ENCODE results near the gene EED. TPM values are rescaled to one million over a fixed set of nuclear protein-coding genes. Genes with fewer than 3 reads are reported as not detected.

Gene EED
- polyA plus RNA-seq, 3 donors: 2.3 to 17.8 (median 5.1) TPM

GRCh38 chr11:86265194-86265593 is 20.6 kb downstream of the EED start:
- H3K4me1 ChIP-seq (ENCODE audit: control insufficient read depth in 1 of 2, insufficient read depth in 2 of 2, low read length in 2 of 2): no peaks in the 10 kb centered on the region
- Mint-ChIP-seq H3K27me3 (ENCODE audit: low read depth in 3 of 3) (no peaks in the 10 kb centered on the region), H3K36me3 (peaks cover 48 to 71% of the 10 kb centered on the region in 2 donors), H3K4me1 (no peaks in the 10 kb centered on the region), H3K27ac (no peak overlapping the region), H3K4me3 (no peak overlapping the region), H3K9me3 (peaks cover 0 to 4% (median 0%) of the 10 kb centered on the region in 7 donors)
- intact Hi-C loops (cut with micrococcal nuclease): no loop called here
- H3K36me3 ChIP-seq (replicated peaks in 1 of 2; ENCODE audit: control insufficient read depth in 1 of 2, insufficient read depth in 2 of 2, low read length in 2 of 2): peaks cover 67 to 87% of the 10 kb centered on the region in 2 donors
- peaks cover 19% of the 10 kb centered on the region for H4K20me1 ChIP-seq (ENCODE audit: insufficient read depth, low read length)
- H3K9me3 ChIP-seq (replicated peaks in 1 of 2; ENCODE audit: control insufficient read depth in 1 of 2, insufficient read depth in 1 of 2, low read length in 2 of 2): no peaks in the 10 kb centered on the region
- no peak for DNase-seq
- no peak overlapping the region for H3K4me2 ChIP-seq (replicated peaks; ENCODE audit: extremely low read depth, low read length, poor library complexity, severe bottlenecking)
- no peak overlapping the region for H2AFZ ChIP-seq (ENCODE audit: insufficient read depth, low read depth, low read length, poor library complexity, severe bottlenecking)
- H3K9ac ChIP-seq (ENCODE audit: insufficient read depth, low read length, poor library complexity, severe bottlenecking): no peak overlapping the region
- H3K79me2 ChIP-seq (ENCODE audit: insufficient read depth, low read length): peaks cover 9% of the 10 kb centered on the region
- no peak overlapping the region for H3K4me3 ChIP-seq (replicated peaks in 1 of 3; ENCODE audit: low read depth in 2 of 3, low read length in 3 of 3)
- H3K27me3 ChIP-seq (ENCODE audit: control insufficient read depth in 2 of 2, insufficient read depth in 2 of 2, low read length in 2 of 2): no peaks in the 10 kb centered on the region
- no peak for TF ChIP-seq CTCF (IDR thresholded peaks at IDR 0.05)
- no peak overlapping the region for H3K27ac ChIP-seq (ENCODE audit: low read depth in 1 of 2, low read length in 2 of 2)

GRCh38 chr11:86269645-86270044 is 25.1 kb downstream of the EED start:
- H3K9me3 Mint-ChIP-seq: peaks cover 0 to 2% (median 0%) of the 10 kb centered on the region in 7 donors
- Histone ChIP-seq H3K9me3 (replicated peaks in 1 of 2; ENCODE audit: control insufficient read depth in 1 of 2, insufficient read depth in 1 of 2, low read length in 2 of 2) (no peaks in the 10 kb centered on the region), H2AFZ (ENCODE audit: insufficient read depth, low read depth, low read length, poor library complexity, severe bottlenecking) (no peak overlapping the region), H4K20me1 (ENCODE audit: insufficient read depth, low read length) (peaks cover 22% of the 10 kb centered on the region), H3K9ac (ENCODE audit: insufficient read depth, low read length, poor library complexity, severe bottlenecking) (no peak overlapping the region), H3K4me1 (ENCODE audit: control insufficient read depth in 1 of 2, insufficient read depth in 2 of 2, low read length in 2 of 2) (no peaks in the 10 kb centered on the region), H3K27ac (ENCODE audit: low read depth in 1 of 2, low read length in 2 of 2) (no peak overlapping the region), H3K4me3 (replicated peaks in 1 of 3; ENCODE audit: low read depth in 2 of 3, low read length in 3 of 3) (no peak overlapping the region), H3K79me2 (ENCODE audit: insufficient read depth, low read length) (peaks cover 48% of the 10 kb centered on the region), H3K27me3 (ENCODE audit: control insufficient read depth in 2 of 2, insufficient read depth in 2 of 2, low read length in 2 of 2) (no peaks in the 10 kb centered on the region), H3K36me3 (replicated peaks in 1 of 2; ENCODE audit: control insufficient read depth in 1 of 2, insufficient read depth in 2 of 2, low read length in 2 of 2) (peaks cover 59 to 88% of the 10 kb centered on the region in 2 donors), H3K4me2 (replicated peaks; ENCODE audit: extremely low read depth, low read length, poor library complexity, severe bottlenecking) (no peak overlapping the region)
- no CpG with 5 or more reads among the region's 1 CpG for WGBS (ENCODE audit: insufficient coverage)
- peaks cover 51 to 78% of the 10 kb centered on the region in 2 donors for H3K36me3 Mint-ChIP-seq
- TF ChIP-seq CTCF (IDR thresholded peaks at IDR 0.05): no peak
- H3K4me1 Mint-ChIP-seq: peaks cover 2% of the 10 kb centered on the region
- no peaks in the 10 kb centered on the region for H3K27me3 Mint-ChIP-seq (ENCODE audit: low read depth in 3 of 3)
- H3K4me3 Mint-ChIP-seq: no peak overlapping the region
- H3K27ac Mint-ChIP-seq: no peak overlapping the region
- no peak for DNase-seq
- intact Hi-C loops (cut with micrococcal nuclease): no loop called here

Measured in CD14-positive monocyte (primary cell).